HG03378 (cell line): ENCODE results near the gene MN1.

Experiments used
- ATAC-seq: cut with Tn5 transposase; IDR thresholded peaks from one replicate; pipeline ENCODE4 v1.9.1; 2021; ENCODE audit warnings: mild to moderate bottlenecking, moderate library complexity; ENCODE audit not compliant: unreplicated experiment

The MN1 gene

GRCh38 chr22:27800250-27801201 lies 1.0 kb downstream of the MN1 start:
- ATAC-seq, result no peak

GRCh38 chr22:27799827-27800249 lies 1.7 kb downstream of the MN1 start:
- no peak for ATAC-seq

- no peak for ATAC-seq
Observed at GRCh38 chr22:27799015-27799826, 2.3 kb downstream of the MN1 start.

GRCh38 chr22:27798511-27799014 lies 3.0 kb downstream of the MN1 start:
- ATAC-seq, result no peak

GRCh38 chr22:27797520-27798391 lies 3.8 kb downstream of the MN1 start:
- no peak for ATAC-seq

DNA sequence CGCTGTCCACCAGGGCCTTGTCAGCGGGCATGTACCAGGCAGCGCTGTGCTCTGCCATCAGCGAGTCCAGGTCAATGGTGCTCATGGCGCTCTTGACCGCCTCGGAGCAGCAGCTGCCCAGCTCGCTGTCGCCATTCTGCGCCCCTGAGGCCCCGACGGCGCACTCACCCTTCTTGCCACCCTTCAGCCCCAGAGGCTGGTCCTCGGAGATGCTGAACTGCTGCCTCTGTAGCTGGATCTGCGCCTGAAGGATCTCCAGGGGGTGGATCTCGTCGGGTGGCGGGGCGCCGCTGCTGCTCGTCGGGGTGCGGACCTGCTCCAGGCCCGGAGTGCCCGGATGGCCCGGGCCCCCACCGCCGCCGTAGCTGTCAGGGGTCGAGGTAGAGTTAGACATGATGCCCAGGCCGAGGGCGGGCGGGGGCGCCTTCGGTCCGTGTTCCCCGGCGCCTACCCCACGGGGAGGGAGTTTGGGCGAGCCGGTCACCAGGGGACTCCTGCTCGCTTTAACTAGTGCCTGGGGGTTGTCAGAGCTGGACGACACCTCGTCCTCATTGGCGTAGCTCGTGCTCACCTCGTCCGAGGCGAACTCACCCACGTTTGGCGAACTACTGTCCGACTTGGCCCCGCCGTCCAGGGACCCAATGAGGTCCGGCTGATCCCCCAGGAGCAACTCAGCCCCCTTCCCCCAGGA lies 4.6 kb downstream of the MN1 start:
- ATAC-seq, result no peak

GRCh38 chr22:27795696-27796517 lies 5.6 kb downstream of the MN1 start:
- no peak for ATAC-seq

DNA sequence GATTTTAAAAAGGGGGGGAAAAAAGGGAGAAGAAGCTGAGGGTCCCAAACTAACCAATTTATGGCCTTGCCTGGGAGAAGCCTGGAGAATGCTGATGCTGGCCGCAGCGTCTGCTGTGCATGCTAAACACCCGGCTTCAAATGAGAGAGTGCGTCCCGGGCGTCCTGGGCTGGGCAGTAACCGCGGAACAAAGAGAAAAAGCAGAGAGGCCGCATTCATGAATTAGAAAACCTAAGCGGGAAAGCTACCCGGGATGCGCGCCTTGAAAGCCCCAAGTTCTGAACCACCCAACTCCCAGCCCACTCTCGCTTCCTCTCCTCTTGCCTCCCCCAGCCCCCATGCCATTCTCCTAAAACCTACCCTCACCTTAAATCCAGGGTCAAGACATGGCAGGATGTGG lies 6.5 kb downstream of the MN1 start:
- ATAC-seq, result no peak

DNA sequence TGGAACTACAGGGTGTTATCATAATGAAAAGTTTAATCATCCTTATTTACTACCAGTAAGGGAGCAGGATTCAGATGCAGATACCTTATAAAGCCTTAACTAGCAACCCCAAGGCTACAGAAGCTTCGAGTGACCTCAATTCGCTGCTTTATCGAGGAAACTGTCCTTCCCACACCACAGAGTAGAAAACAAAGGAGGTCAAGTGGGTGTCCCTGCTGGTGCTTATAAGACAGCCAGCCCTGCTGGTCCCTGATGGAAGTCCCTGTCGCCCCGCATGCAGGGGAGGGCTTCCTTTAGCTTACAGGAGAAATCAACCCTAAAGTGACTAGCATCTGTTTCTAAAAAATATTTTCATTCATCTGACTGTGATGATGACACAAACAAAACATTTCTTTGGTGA lies 7.3 kb downstream of the MN1 start:
- ATAC-seq, result no peak

DNA sequence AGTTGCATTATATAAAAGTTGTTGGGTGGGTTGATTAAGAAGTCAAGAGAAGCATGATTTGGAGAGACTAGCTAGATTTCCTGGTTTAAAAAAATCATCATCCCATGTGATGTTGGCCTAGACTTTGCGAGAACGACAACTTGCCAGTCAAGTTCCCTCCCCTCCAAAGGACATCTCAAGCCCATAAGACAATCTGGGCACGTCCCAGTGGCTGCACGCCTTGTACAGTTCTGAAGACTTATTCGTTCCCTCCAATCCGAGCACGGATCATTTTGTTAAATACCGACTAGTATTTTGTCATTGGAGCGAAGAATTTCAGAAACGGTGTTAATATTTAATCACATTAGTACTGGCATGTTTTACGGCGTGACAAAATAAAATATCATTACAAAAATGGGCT lies 8.0 kb downstream of the MN1 start:
- no peak for ATAC-seq

DNA sequence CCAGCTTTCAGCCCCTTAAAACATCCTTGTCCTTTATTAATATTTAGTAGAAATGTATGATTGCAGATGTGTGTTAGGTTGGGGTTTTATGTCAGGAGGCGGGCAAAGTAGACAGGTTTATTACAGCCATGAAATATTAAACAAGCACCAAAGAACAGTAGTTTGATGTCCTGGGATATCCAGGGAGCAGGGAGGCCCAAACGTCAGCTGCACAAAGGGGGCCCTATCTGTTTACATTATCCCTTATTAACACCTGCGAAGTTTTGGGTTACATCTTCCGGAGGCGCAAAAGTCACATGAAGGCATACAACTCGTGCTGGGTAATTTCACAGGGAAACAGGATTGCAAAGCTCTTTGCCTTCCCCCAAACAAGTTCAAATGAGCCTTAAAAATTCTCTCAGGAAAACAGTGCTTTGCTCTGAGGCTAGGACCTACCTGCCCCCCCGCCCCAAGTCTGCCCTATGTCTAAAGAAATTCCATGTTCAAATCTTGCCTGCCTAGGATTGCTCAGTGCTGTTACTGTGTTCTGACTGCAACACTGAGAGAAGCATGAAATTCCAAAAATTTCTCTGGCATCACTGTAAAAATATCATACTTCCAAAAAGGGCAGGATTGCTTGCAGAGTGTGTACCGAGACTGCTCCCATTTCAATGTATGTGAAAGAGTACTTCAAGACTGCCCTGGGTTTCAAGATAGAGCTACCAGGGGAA lies 8.9 kb downstream of the MN1 start:
- ATAC-seq, result no peak

- no peak for ATAC-seq
Observed at GRCh38 chr22:27791859-27792241, 9.7 kb downstream of the MN1 start.

- ATAC-seq, result no peak
Observed at GRCh38 chr22:27791159-27791858, 10.2 kb downstream of the MN1 start.

DNA sequence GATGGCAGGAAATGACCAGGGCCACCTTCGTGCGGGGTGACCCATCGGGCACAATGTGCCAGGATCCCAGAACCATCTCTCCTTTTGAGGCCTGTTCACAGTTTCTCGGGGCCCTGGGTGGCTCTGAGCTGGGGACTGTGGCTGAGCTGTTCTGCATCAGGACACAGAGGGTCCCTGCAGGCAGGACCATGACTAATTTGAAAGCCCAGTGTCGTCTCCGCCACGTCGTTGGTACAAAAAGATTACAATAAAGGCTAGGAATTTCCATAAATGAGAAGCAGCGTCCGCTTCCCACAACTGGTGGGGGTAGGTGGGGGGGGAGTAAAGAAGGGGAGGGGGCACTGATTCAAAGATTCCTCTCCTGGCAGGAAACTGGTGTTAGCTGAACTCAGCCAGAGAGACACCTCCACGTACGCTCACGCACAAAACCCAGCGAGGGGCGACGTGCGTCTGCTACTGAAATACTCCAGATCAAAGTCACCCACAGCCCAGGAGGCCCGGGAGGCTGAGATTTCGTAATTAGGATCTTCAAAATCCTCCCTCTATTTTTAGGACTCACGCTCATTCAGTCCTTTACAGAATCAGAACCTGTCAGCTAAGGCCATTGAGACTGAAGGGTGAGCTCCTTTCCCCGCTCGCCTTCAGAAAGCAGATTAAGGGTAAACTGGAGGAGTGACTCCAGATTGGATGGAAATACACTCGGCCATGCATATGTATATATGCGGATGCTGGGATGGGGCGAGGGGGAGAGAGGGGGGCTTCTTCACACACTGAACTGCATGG lies 11.0 kb downstream of the MN1 start:
- no peak for ATAC-seq

- no peak for ATAC-seq
Observed at GRCh38 chr22:27788500-27789288, 12.9 kb downstream of the MN1 start.

GRCh38 chr22:27786965-27787364 lies 14.6 kb downstream of the MN1 start:
- ATAC-seq, result no peak
